IMR-90 (cell line): ENCODE data around the gene MGA. TPM values are rescaled to one million over a fixed set of nuclear protein-coding genes. Genes with fewer than 3 reads are reported as not detected.

Experiments used
- ATAC-seq: fragments of 200-7000 bp; cut with Tn5 transposase; 2 replicates; pipeline ENCODE4 v1.9.1; 2020; ENCODE audit warnings: low read depth, mild to moderate bottlenecking, moderate library complexity
- BruUV-seq: library from RNA; stranded (reverse); fragments of 400-500 nt; replicated peaks from 2 replicates; lab custom pipeline; 2021; lab: Mats Ljungman, UMichigan
- CTCF ChIA-PET: fragments of 300-600 bp; formaldehyde crosslinking; extraction: SDS; loops from one replicate; lab custom pipeline; 2021; ENCODE audit warnings: antibody characterized with exemption; lab: Yijun Ruan, JAX
- POLR2A ChIA-PET: fragments of 300-600 bp; sonication (Branson Sonifier 250); formaldehyde crosslinking; loops from one replicate; lab custom pipeline; 2022; ENCODE audit warnings: antibody characterized with exemption; ENCODE audit not compliant: unreplicated experiment; lab: Charles Lee
- DNase-seq: peaks from one replicate; pipeline ENCODE4 v3.0.0; 2013
- H2AFZ ChIP-seq: replicated peaks from 2 replicates; pipeline ENCODE3; 2013; ENCODE audit warnings: low read length, mild to moderate bottlenecking; ENCODE audit not compliant: poor library complexity
- H2AK5ac ChIP-seq: 2 replicates; pipeline ENCODE4 v1.6.1; 2013; ENCODE audit warnings: low read depth, low read length, inconsistent platforms
- H2AK9ac ChIP-seq: replicated peaks from 2 replicates; pipeline ENCODE3; 2013; ENCODE audit warnings: mild to moderate bottlenecking, low read depth, low read length, moderate library complexity; ENCODE audit not compliant: poor library complexity
- H2BK120ac ChIP-seq: 2 replicates; pipeline ENCODE4 v1.6.1; 2013; ENCODE audit warnings: low read depth, low read length, inconsistent platforms
- H2BK15ac ChIP-seq: 3 replicates; pipeline ENCODE4 v1.6.1; 2013; ENCODE audit warnings: low read depth, low read length, inconsistent platforms
- H2BK20ac ChIP-seq: 2 replicates; pipeline ENCODE4 v1.6.1; 2013; ENCODE audit warnings: low read depth, mild to moderate bottlenecking, inconsistent platforms, low read length, moderate library complexity
- H2BK5ac ChIP-seq: 2 replicates; pipeline ENCODE4 v1.6.1; 2013; ENCODE audit warnings: mild to moderate bottlenecking, low read depth, low read length, inconsistent platforms; ENCODE audit not compliant: poor library complexity, severe bottlenecking
- H3K14ac ChIP-seq: replicated peaks from 2 replicates; pipeline ENCODE4 v1.6.1; 2013; ENCODE audit warnings: low read depth, low read length, inconsistent platforms
- H3K18ac ChIP-seq: 2 replicates; pipeline ENCODE4 v1.6.1; 2013; ENCODE audit warnings: low read depth, low read length, control low read depth
- H3K23ac ChIP-seq: 2 replicates; pipeline ENCODE4 v1.6.1; 2013; ENCODE audit warnings: low read depth, low read length, inconsistent platforms
- H3K27ac ChIP-seq: 2 replicates; pipeline ENCODE4 v1.5.1; 2013; ENCODE audit warnings: mild to moderate bottlenecking, control low read depth, low read length; ENCODE audit not compliant: insufficient read depth
- H3K27me3 ChIP-seq: 2 replicates; pipeline ENCODE4 v1.6.1; 2013; ENCODE audit warnings: low read length; ENCODE audit not compliant: control insufficient read depth, insufficient read depth
- H3K36me3 ChIP-seq: 2 replicates; pipeline ENCODE4 v1.6.1; 2013; ENCODE audit warnings: low read length, mixed read lengths; ENCODE audit not compliant: control insufficient read depth, insufficient read depth
- H3K4ac ChIP-seq: 2 replicates; pipeline ENCODE4 v1.6.1; 2013; ENCODE audit warnings: low read depth, low read length, inconsistent platforms
- H3K4me1 ChIP-seq: 2 replicates; pipeline ENCODE4 v1.6.1; 2013; ENCODE audit warnings: low read length, mixed read lengths; ENCODE audit not compliant: control insufficient read depth, insufficient read depth
- H3K4me2 ChIP-seq: 2 replicates; pipeline ENCODE4 v1.6.1; 2013; ENCODE audit warnings: low read depth, mild to moderate bottlenecking, control low read depth, low read length, moderate library complexity
- H3K4me3 ChIP-seq: 2 replicates; pipeline ENCODE4 v1.5.1; 2013; ENCODE audit warnings: low read depth, mild to moderate bottlenecking, control low read depth, low read length, moderate library complexity; ENCODE audit not compliant: insufficient read depth
- H3K56ac ChIP-seq: 2 replicates; pipeline ENCODE4 v1.6.1; 2013; ENCODE audit warnings: low read length, inconsistent platforms; ENCODE audit not compliant: insufficient read depth; ENCODE audit errors: extremely low read depth
- H3K79me1 ChIP-seq, 2 experiments: 2 replicates each; pipeline ENCODE4 v1.6.1; 2013; ENCODE audit warnings: low read length in 2 of 2, inconsistent platforms in 1 of 2, low read depth in 1 of 2
- H3K9ac ChIP-seq: 2 replicates; pipeline ENCODE4 v1.6.1; 2013; ENCODE audit warnings: low read depth, low read length, control low read depth
- H3K9me1 ChIP-seq: 2 replicates; pipeline ENCODE4 v1.6.1; 2013; ENCODE audit warnings: low read length, inconsistent platforms; ENCODE audit not compliant: insufficient read depth
- H3K9me3 ChIP-seq: 2 replicates; pipeline ENCODE4 v1.6.1; 2013; ENCODE audit warnings: low read length; ENCODE audit not compliant: control insufficient read depth, insufficient read depth
- H4K20me1 ChIP-seq: 2 replicates; pipeline ENCODE4 v1.6.1; 2013; ENCODE audit warnings: low read length, inconsistent platforms; ENCODE audit not compliant: insufficient read depth
- H4K5ac ChIP-seq: 2 replicates; pipeline ENCODE4 v1.6.1; 2013; ENCODE audit warnings: mild to moderate bottlenecking, low read depth, low read length, control low read depth
- H4K8ac ChIP-seq, 2 experiments: 2 replicates each; pipeline ENCODE4 v1.6.1; 2013; ENCODE audit warnings: low read depth in 2 of 2, low read length in 2 of 2, control low read depth in 1 of 2, inconsistent platforms in 1 of 2
- H4K91ac ChIP-seq: 2 replicates; pipeline ENCODE4 v1.6.1; 2013; ENCODE audit warnings: low read depth, low read length, inconsistent platforms; ENCODE audit not compliant: insufficient read depth
- POLR2A ChIP-seq: IDR thresholded peaks from 2 replicates; pipeline ENCODE4 v1.6.1; 2012; ENCODE audit warnings: mild to moderate bottlenecking, low read depth, low read length
- RAD21 ChIP-seq: IDR thresholded peaks from 2 replicates; pipeline ENCODE4 v1.6.1; 2012; ENCODE audit warnings: low read length, improper control_type of control experiment
- RFX5 ChIP-seq: IDR thresholded peaks from 2 replicates; pipeline ENCODE4 v1.8.0; 2012; ENCODE audit warnings: low read depth, mild to moderate bottlenecking, low read length, moderate library complexity
- WGBS, 2 experiments: methylation state at CpG; one replicate each; pipeline versions ENCODE4 v1.1.5 to v1.1.7; 2013; ENCODE audit warnings: missing lambda C conversion rate in 2 of 2; ENCODE audit not compliant: insufficient read length in 1 of 2; ENCODE audit errors: extremely low coverage in 2 of 2; 5-methylcytosine and 5-hydroxymethylcytosine counted together
- dilution Hi-C: fragments of 300-500 bp; cut with HindIII; formaldehyde crosslinking; loops from one replicate; pipeline ENCODE4 v1.14.3; 2018; ENCODE audit warnings: low sequenced_read_pairs; ENCODE audit not compliant: unreplicated experiment
- in situ Hi-C: fragments of 300-500 bp; cut with MboI; formaldehyde crosslinking; loops from 3 replicates; pipeline ENCODE4 v1.14.3; 2019; ENCODE audit warnings: low sequenced_read_pairs, inconsistent platforms, mixed read lengths
- intact Hi-C: fragments of 100-400 bp; cut with micrococcal nuclease; formaldehyde crosslinking; loops from 2 replicates; pipeline ENCODE4 v1.10.0; 2022
- polyA plus RNA-seq, 3 experiments: library from polyadenylated mRNA; depleted of rRNA; stranded (reverse); fragments of >200 nt; gene quantifications; 2 replicates each; pipeline ENCODE4 v1.2.3, GENCODE V29; 2012; ENCODE audit warnings: low replicate concordance in 1 of 3
- total RNA-seq: library from RNA; depleted of rRNA; stranded (reverse); fragments of >200 nt; gene quantifications from 2 replicates; pipeline ENCODE4 v1.2.3, GENCODE V29; 2012
- TF ChIP-seq, protein P1 (sequence below): fragments of 150-350 bp; IDR thresholded peaks from 2 replicates; pipeline ENCODE4 v1.6.1; 2017; ENCODE audit warnings: mild to moderate bottlenecking, antibody characterized with exemption, low read length, low read depth

Gene MGA
- total and polyA plus RNA-seq, 2 of the 4 experiments (the other 2 are of a cell fraction) = 3.2 to 38.0 TPM

DNA sequence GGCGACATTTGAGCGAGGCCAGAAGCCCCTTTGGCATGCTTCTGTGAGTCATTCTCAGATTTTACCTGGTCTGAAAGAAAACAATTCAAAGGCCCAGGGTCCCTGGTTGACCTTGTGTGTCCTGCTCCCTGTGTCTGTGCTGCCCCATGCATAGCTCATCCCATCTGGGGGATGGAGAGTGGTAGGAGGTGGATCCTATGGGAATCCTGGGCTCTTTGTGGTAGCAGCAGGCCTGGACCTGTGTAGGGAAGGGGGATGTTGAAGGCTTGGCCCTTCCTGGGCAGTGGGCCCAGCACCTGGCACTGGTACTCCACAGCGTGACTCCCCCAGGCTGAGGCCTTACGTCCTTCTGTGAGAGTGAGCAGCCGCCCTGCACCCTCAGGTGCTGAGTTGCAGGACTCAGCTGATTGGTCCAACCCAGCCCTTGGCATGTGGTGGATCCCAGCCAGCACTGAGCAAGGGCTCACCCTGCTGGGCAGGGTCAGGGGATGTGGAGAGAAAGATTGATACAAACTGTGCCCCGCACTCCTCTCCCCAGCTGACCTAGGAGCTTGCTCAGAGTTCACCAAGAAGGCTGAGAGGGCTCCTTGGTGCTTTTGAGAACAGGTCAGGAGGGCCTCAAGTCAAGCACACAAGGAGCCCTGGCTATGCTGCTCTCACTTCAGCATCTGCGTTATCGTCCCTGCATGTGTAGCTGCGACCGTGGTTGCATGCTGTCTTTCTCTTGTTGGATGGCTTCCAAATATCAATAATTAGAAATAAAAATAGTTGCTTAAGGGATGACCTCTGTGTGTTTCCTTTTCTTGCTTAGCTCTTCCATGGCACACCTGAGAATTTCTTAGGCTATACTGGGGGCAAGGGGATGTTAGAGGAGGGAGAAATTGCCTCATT lies 146.3 kb downstream of the MGA start:
- no peaks in the 10 kb centered on the region for H3K9me3 ChIP-seq
- no peak overlapping the region for H3K4me3 ChIP-seq
- H4K5ac ChIP-seq = no peak overlapping the region
- TF ChIP-seq POLR2A (no peak), RFX5 (no peak), RAD21 (no peak)
- TF ChIP-seq, protein P1, sequence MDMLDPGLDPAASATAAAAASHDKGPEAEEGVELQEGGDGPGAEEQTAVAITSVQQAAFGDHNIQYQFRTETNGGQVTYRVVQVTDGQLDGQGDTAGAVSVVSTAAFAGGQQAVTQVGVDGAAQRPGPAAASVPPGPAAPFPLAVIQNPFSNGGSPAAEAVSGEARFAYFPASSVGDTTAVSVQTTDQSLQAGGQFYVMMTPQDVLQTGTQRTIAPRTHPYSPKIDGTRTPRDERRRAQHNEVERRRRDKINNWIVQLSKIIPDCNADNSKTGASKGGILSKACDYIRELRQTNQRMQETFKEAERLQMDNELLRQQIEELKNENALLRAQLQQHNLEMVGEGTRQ = no peak
- peaks cover 3% of the 10 kb centered on the region for H3K4me1 ChIP-seq
- H3K4ac ChIP-seq = no peak overlapping the region
- H2AFZ ChIP-seq = peak overlapping the region; percentile 13
- no TSS peak for BruUV-seq
- no peak for ATAC-seq
- no peak overlapping the region for H2BK20ac ChIP-seq
- H3K4me2 ChIP-seq = no peak overlapping the region
- in situ Hi-C loops (no loop called here), dilution Hi-C loops (no loop called here), intact Hi-C loops (no loop called here)
- H2AK9ac ChIP-seq = no peak overlapping the region
- no peak overlapping the region for H2AK5ac ChIP-seq
- H3K79me1 ChIP-seq = peaks cover 25 to 70% of the 10 kb centered on the region in 2 experiments
- H4K20me1 ChIP-seq = peaks cover 7% of the 10 kb centered on the region; the same call in 1 of the 2 replicates
- no peaks in the 10 kb centered on the region for H3K27me3 ChIP-seq
- H3K9ac ChIP-seq = no peak overlapping the region
- H3K23ac ChIP-seq = no peak overlapping the region
- DNase-seq = no peak
- 0 out of 2 replicates have a peak, but pooled peaks cover 3% of the 10 kb centered on the region for H3K36me3 ChIP-seq
- peaks cover 24% of the 10 kb centered on the region for H3K9me1 ChIP-seq
- H2BK120ac ChIP-seq = no peak overlapping the region
- H3K27ac ChIP-seq = no peak overlapping the region
- H3K56ac ChIP-seq = no peak overlapping the region
- no peak overlapping the region for H3K14ac ChIP-seq
- no peak overlapping the region for H4K8ac ChIP-seq
- 83% methylated on average over 4 of the region's 10 CpGs; no CpG with 5 or more reads in 1 of the 2 experiments for WGBS, 2 experiments
- no peak overlapping the region for H4K91ac ChIP-seq
- ChIA-PET CTCF (interaction anchor here (1.2 kb wide), 1 partner anchor 32 kb away, joined by 7 read pairs; the partner anchor contains the start of gene MAPKBP1), POLR2A (no interaction called here)
- H3K18ac ChIP-seq = no peak overlapping the region
- no peak overlapping the region; the same call in 2 of the 3 replicates for H2BK15ac ChIP-seq
- no peak overlapping the region for H2BK5ac ChIP-seq
